ENCODE data around the gene SECISBP2. TPM values are rescaled to one million over a fixed set of nuclear protein-coding genes. Genes with fewer than 3 reads are reported as not detected.
"Not testable (repeated sequence)": the region's sequence is repeated elsewhere in the genome, so short reads cannot be mapped to it uniquely, and the experiment has no call there.

The SECISBP2 gene
- total and polyA plus RNA-seq, 2 donors (not counting 1 experiment from before 2014, with no cell fraction given): 56.6 to 124 TPM

GRCh38 chr9:89293014-89293413 is 25.3 kb upstream of the SECISBP2 start:
- Mint-ChIP-seq H3K4me3 (no peak overlapping the region), H3K27ac (no peak overlapping the region), H3K4me1 (no peaks in the 10 kb centered on the region), H3K9me3 (ENCODE audit: insufficient read depth) (no peaks in the 10 kb centered on the region), H3K27me3 (peaks cover 4% of the 10 kb centered on the region)
- no peak for DNase-seq
- Histone ChIP-seq H3K4me2 (replicated peaks; ENCODE audit: low read depth, low read length, poor library complexity, severe bottlenecking) (no peak overlapping the region), H3K9ac (ENCODE audit: low read length) (no peak overlapping the region), H3K27ac (ENCODE audit: low read length in 2 of 2) (no peak overlapping the region), H2AFZ (ENCODE audit: insufficient read depth, low read depth, low read length, poor library complexity, severe bottlenecking) (no peak overlapping the region), H3K79me2 (ENCODE audit: control insufficient read depth, insufficient read depth, low read length) (no peaks in the 10 kb centered on the region), H3K4me1 (ENCODE audit: control insufficient read depth in 2 of 2, insufficient read depth in 2 of 2, low read length in 2 of 2) (no peaks in the 10 kb centered on the region), H4K20me1 (ENCODE audit: control insufficient read depth, insufficient read depth, low read length, poor library complexity, severe bottlenecking) (no peaks in the 10 kb centered on the region), H3K36me3 (replicated peaks in 1 of 2; ENCODE audit: control extremely low read depth in 1 of 2, control insufficient read depth in 1 of 2, extremely low read depth in 1 of 2, insufficient read depth in 2 of 2, low read length in 1 of 2) (no peaks in the 10 kb centered on the region), H3K27me3 (replicated peaks in 1 of 4; ENCODE audit: control extremely low read depth in 1 of 4, control insufficient read depth in 3 of 4, insufficient read depth in 4 of 4, low read length in 3 of 4) (no peaks in the 10 kb centered on the region), H3K9me3 (ENCODE audit: control extremely low read depth in 1 of 3, control insufficient read depth in 2 of 3, insufficient read depth in 1 of 3, low read length in 2 of 3) (peaks cover 0 to 5% (median 3%) of the 10 kb centered on the region in 3 donors), H3K4me3 (ENCODE audit: control extremely low read depth in 1 of 5, extremely low read depth in 1 of 5, insufficient read depth in 1 of 5, low read depth in 2 of 5, low read length in 4 of 5) (no peak overlapping the region)
- CTCF ChIA-PET: interaction anchor here (0.7 kb wide), 1 partner anchor 1675 kb away, joined by 4 read pairs; no protein-coding TSS in a partner anchor
- no CpG with 5 or more reads among the region's 1 CpG for WGBS (ENCODE audit: insufficient coverage)
- intact Hi-C loops (cut with micrococcal nuclease): no loop called here
- ATAC-seq (ENCODE audit: low read depth): no peak
- POLR2A ChIA-PET: no interaction called here
- no peak for TF ChIP-seq EZH2 (IDR thresholded peaks at IDR 0.05; ENCODE audit: borderline replicate concordance, insufficient read depth, low read depth, low read length, poor library complexity, severe bottlenecking)
- TF ChIP-seq CTCF (IDR thresholded peaks at IDR 0.05): no peak

- ATAC-seq (ENCODE audit: low read depth) (no peak), DNase-seq (no peak)
- ChIA-PET POLR2A (no interaction called here), CTCF (no interaction called here)
- TF ChIP-seq CTCF (IDR thresholded peaks at IDR 0.05): no peak
- no peak for TF ChIP-seq EZH2 (IDR thresholded peaks at IDR 0.05; ENCODE audit: borderline replicate concordance, insufficient read depth, low read depth, low read length, poor library complexity, severe bottlenecking)
- Histone ChIP-seq H3K4me2 (replicated peaks; ENCODE audit: low read depth, low read length, poor library complexity, severe bottlenecking) (no peak overlapping the region), H3K27me3 (replicated peaks in 1 of 4; ENCODE audit: control extremely low read depth in 1 of 4, control insufficient read depth in 3 of 4, insufficient read depth in 4 of 4, low read length in 3 of 4) (no peaks in the 10 kb centered on the region), H3K36me3 (replicated peaks in 1 of 2; ENCODE audit: control extremely low read depth in 1 of 2, control insufficient read depth in 1 of 2, extremely low read depth in 1 of 2, insufficient read depth in 2 of 2, low read length in 1 of 2) (no peaks in the 10 kb centered on the region), H3K4me3 (ENCODE audit: control extremely low read depth in 1 of 5, extremely low read depth in 1 of 5, insufficient read depth in 1 of 5, low read depth in 2 of 5, low read length in 4 of 5) (no peak overlapping the region), H3K9me3 (ENCODE audit: control extremely low read depth in 1 of 3, control insufficient read depth in 2 of 3, insufficient read depth in 1 of 3, low read length in 2 of 3) (peaks cover 0 to 5% (median 3%) of the 10 kb centered on the region in 3 donors), H2AFZ (ENCODE audit: insufficient read depth, low read depth, low read length, poor library complexity, severe bottlenecking) (no peak overlapping the region), H3K9ac (ENCODE audit: low read length) (no peak overlapping the region), H3K79me2 (ENCODE audit: control insufficient read depth, insufficient read depth, low read length) (no peaks in the 10 kb centered on the region), H3K27ac (ENCODE audit: low read length in 2 of 2) (no peak overlapping the region), H3K4me1 (ENCODE audit: control insufficient read depth in 2 of 2, insufficient read depth in 2 of 2, low read length in 2 of 2) (no peaks in the 10 kb centered on the region), H4K20me1 (ENCODE audit: control insufficient read depth, insufficient read depth, low read length, poor library complexity, severe bottlenecking) (no peaks in the 10 kb centered on the region)
- no peak overlapping the region for H3K4me3 Mint-ChIP-seq
- no peaks in the 10 kb centered on the region for H3K9me3 Mint-ChIP-seq (ENCODE audit: insufficient read depth)
- 89% methylated on average over 1 of the region's 5 CpGs for WGBS (ENCODE audit: insufficient coverage)
- H3K4me1 Mint-ChIP-seq: no peaks in the 10 kb centered on the region
- intact Hi-C loops (cut with micrococcal nuclease): no loop called here
- H3K27me3 Mint-ChIP-seq: peaks cover 4% of the 10 kb centered on the region
- no peak overlapping the region for H3K27ac Mint-ChIP-seq
Observed at GRCh38 chr9:89295400-89295799, 22.9 kb upstream of the SECISBP2 start.

GRCh38 chr9:89301996-89302395 is 16.3 kb upstream of the SECISBP2 start:
- H3K36me3 ChIP-seq (replicated peaks in 1 of 2; ENCODE audit: control extremely low read depth in 1 of 2, control insufficient read depth in 1 of 2, extremely low read depth in 1 of 2, insufficient read depth in 2 of 2, low read length in 1 of 2); H3K9ac ChIP-seq (ENCODE audit: low read length); H4K20me1 ChIP-seq (ENCODE audit: control insufficient read depth, insufficient read depth, low read length, poor library complexity, severe bottlenecking); intact Hi-C loops (cut with micrococcal nuclease); H3K27me3 ChIP-seq (replicated peaks in 1 of 4; ENCODE audit: control extremely low read depth in 1 of 4, control insufficient read depth in 3 of 4, insufficient read depth in 4 of 4, low read length in 3 of 4); H3K27ac Mint-ChIP-seq; ATAC-seq (ENCODE audit: low read depth); H3K4me3 ChIP-seq (ENCODE audit: control extremely low read depth in 1 of 5, extremely low read depth in 1 of 5, insufficient read depth in 1 of 5, low read depth in 2 of 5, low read length in 4 of 5); H3K9me3 ChIP-seq (ENCODE audit: control extremely low read depth in 1 of 3, control insufficient read depth in 2 of 3, insufficient read depth in 1 of 3, low read length in 2 of 3); H3K27me3 Mint-ChIP-seq; H3K27ac ChIP-seq (ENCODE audit: low read length in 2 of 2); H2AFZ ChIP-seq (ENCODE audit: insufficient read depth, low read depth, low read length, poor library complexity, severe bottlenecking); POLR2A ChIA-PET; CTCF ChIA-PET; H3K79me2 ChIP-seq (ENCODE audit: control insufficient read depth, insufficient read depth, low read length); H3K4me3 Mint-ChIP-seq; H3K4me2 ChIP-seq (replicated peaks; ENCODE audit: low read depth, low read length, poor library complexity, severe bottlenecking); DNase-seq; H3K9me3 Mint-ChIP-seq (ENCODE audit: insufficient read depth): not testable (repeated sequence)
- peaks cover 17% of the 10 kb centered on the region for H3K4me1 Mint-ChIP-seq
- 100% methylated on average over 1 of the region's 2 CpGs for WGBS (ENCODE audit: insufficient coverage)
- peaks cover 0 to 12% of the 10 kb centered on the region in 2 donors for H3K4me1 ChIP-seq (ENCODE audit: control insufficient read depth in 2 of 2, insufficient read depth in 2 of 2, low read length in 2 of 2)
